WI38 (cell line): ENCODE measurements around the gene OR6V1.
"Not testable (repeated sequence)": the region's sequence is repeated elsewhere in the genome, so short reads cannot be mapped to it uniquely, and the experiment has no call there.

ENCODE experiments used
- H3K4me3 ChIP-seq: 2 replicates; pipeline ENCODE4 v1.5.1; 2011; ENCODE audit warnings: low read depth, mild to moderate bottlenecking, control low read depth, low read length
- TF ChIP-seq, protein P1 (sequence below): IDR thresholded peaks from 2 replicates; pipeline ENCODE4 v1.5.1; 2012; ENCODE audit warnings: low read depth, mild to moderate bottlenecking, control low read depth, low read length

The OR6V1 gene

DNA sequence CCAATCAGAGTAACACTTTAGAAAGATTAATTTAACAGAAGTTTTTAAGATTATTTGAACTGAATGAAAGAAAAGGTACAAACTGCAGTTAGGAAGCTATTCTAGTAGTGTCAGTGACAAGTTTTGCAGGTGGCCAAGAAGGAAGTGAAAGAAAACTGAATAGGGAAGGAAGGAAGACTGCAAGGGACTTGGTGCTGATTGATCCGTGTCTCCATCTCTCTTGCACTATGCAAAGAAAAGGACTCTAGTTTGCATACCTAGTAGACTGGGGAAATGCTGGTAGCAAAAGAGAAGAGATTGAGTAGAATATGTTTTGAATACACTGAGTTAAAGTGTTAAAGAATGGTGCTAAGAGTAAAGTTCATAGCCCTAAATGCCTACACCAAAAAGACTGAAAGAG lies 33.0 kb downstream of the OR6V1 start:
- no peak overlapping the region for H3K4me3 ChIP-seq
- TF ChIP-seq, protein P1, sequence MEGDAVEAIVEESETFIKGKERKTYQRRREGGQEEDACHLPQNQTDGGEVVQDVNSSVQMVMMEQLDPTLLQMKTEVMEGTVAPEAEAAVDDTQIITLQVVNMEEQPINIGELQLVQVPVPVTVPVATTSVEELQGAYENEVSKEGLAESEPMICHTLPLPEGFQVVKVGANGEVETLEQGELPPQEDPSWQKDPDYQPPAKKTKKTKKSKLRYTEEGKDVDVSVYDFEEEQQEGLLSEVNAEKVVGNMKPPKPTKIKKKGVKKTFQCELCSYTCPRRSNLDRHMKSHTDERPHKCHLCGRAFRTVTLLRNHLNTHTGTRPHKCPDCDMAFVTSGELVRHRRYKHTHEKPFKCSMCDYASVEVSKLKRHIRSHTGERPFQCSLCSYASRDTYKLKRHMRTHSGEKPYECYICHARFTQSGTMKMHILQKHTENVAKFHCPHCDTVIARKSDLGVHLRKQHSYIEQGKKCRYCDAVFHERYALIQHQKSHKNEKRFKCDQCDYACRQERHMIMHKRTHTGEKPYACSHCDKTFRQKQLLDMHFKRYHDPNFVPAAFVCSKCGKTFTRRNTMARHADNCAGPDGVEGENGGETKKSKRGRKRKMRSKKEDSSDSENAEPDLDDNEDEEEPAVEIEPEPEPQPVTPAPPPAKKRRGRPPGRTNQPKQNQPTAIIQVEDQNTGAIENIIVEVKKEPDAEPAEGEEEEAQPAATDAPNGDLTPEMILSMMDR, result no peak

DNA sequence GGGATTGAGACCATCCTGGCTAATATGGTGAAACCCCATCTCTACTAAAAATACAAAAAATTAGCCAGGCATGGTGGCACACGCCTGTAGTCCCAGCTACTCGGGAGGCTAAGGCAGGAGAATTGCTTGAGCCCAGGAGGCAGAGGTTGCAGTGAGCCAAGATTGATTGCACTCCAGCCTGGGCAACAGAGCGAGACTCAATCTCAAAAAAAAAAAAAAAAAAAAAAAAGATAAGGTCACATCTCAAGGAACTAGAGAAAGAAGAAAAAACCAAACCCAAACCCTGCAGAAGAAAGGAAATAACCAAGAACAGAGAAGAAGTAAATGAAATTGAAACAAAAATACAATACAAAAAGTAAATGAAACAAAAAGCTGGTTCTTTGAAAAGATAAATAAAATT lies 33.5 kb downstream of the OR6V1 start:
- not testable (repeated sequence) for H3K4me3 ChIP-seq

DNA sequence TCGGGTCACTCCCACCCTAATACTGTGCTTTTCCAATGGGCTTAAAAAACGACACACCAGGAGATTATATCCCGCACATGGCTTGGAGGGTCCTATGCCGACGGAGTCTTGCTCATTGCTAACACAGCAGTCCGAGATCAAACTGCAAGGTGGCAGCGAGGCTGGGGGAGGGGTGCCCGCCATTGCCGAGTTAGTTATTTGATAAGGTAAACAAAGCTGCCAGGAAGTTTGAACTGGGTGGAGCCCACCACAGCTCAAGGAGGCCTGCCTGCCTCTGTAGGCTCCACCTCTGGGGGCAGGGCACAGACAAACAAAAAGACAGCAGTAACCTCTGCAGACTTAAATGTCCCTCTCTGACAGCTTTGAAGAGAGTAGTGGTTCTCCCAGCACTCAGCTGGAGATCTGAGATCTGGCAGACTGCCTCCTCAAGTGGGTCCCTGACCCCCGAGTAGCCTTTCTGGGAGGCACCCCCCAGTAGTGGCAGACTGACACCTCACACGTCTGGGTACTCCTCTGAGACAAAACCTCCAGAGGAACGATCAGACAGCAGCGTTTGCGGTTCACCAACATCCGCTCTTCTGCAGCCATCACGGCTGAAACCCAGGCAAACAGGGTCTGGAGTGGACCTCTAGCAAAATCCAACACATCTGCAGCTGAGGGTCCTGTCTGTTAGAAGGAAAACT lies 36.5 kb downstream of the OR6V1 start:
- not testable (repeated sequence) for H3K4me3 ChIP-seq

DNA sequence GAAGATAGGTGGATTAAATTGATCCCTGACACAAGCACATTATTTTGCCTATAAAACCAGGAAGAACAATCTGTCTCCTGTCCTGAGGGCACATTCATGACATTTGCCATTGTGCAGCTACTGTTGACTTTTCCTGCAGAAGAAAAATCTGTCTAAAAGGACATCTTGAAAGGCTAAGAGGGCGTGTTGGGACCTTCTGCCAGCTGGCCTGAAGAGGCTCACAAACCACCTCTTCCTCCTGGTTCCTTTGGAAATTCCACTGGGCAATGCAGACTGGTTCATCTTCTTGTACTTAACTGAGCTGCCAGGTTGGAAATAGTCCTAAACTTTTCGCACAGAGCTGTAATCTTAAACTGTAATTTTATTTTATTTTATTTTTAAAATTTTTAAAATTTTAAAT lies 44.0 kb downstream of the OR6V1 start:
- TF ChIP-seq, protein P1, result no peak
- H3K4me3 ChIP-seq, result no peak overlapping the region

DNA sequence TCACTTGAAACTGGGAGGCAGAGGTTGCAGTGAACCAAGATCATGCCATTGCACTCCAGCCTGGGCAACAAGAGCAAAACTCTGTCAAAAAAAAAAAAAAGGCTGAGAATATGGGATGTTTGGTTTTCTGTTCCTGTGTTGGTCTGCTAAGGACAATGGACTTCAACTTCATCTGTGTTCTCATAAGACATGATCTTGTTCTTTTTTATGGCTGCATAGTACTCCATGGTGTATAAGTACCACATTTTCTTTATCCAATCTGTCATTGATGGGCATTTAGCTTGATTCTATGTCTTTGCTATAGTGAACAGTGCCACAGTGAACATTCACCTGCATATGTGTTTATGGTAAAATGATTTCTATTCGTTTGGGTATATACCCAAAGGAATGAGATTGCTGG lies 47.4 kb downstream of the OR6V1 start:
- H3K4me3 ChIP-seq, result not testable (repeated sequence)
